GM18505 (cell line): Measurements from ENCODE around the gene GPR157.

Experiments used
- ATAC-seq: cut with Tn5 transposase; IDR thresholded peaks from one replicate; pipeline ENCODE4 v1.9.1; 2021; ENCODE audit not compliant: unreplicated experiment
- POLR2A ChIP-seq: IDR thresholded peaks from 4 replicates; pipeline ENCODE4 v1.6.1; 2011; ENCODE audit warnings: borderline replicate concordance; ENCODE audit not compliant: insufficient read depth, insufficient read length; ENCODE audit errors: extremely low read depth

GPR157 gene

GRCh38 chr1:9119745-9120144, 9.2 kb downstream of the GPR157 start:
- TF ChIP-seq POLR2A = no peak

GRCh38 chr1:9118186-9118585, 10.7 kb downstream of the GPR157 start:
- no peak for TF ChIP-seq POLR2A
- no peak for ATAC-seq

More at GRCh38 chr1:9119745-9120144, 9.2 kb downstream of the GPR157 start:
- no peak for ATAC-seq

GRCh38 chr1:9115351-9116205, 13.3 kb downstream of the GPR157 start:
- no peak for TF ChIP-seq POLR2A
- ATAC-seq = no peak

GRCh38 chr1:9112961-9113880, 15.7 kb downstream of the GPR157 start:
- no peak for ATAC-seq
- TF ChIP-seq POLR2A = no peak

GRCh38 chr1:9111957-9112356, 16.9 kb downstream of the GPR157 start:
- TF ChIP-seq POLR2A = no peak
- ATAC-seq = no peak

- TF ChIP-seq POLR2A = no peak
- ATAC-seq = no peak
Measured at GRCh38 chr1:9111357-9111691, 17.6 kb downstream of the GPR157 start.

GRCh38 chr1:9110669-9111356, 18.1 kb downstream of the GPR157 start:
- TF ChIP-seq POLR2A = no peak
- ATAC-seq = no peak

- ATAC-seq = no peak
- TF ChIP-seq POLR2A = no peak
Measured at GRCh38 chr1:9108056-9108665, 20.7 kb downstream of the GPR157 start.

- TF ChIP-seq POLR2A = no peak
- ATAC-seq = no peak
Measured at GRCh38 chr1:9107136-9107535, 21.8 kb downstream of the GPR157 start.

GRCh38 chr1:9106286-9106685, 22.6 kb downstream of the GPR157 start:
- ATAC-seq = no peak
- no peak for TF ChIP-seq POLR2A

GRCh38 chr1:9105336-9105867, 23.5 kb downstream of the GPR157 start:
- ATAC-seq = no peak
- no peak for TF ChIP-seq POLR2A

GRCh38 chr1:9101510-9102146, 27.3 kb downstream of the GPR157 start:
- no peak for ATAC-seq
- no peak for TF ChIP-seq POLR2A
